ENCODE measurements around the gene TRO.

GRCh38 chrX:54950730-54951375, 30.2 kb downstream of the TRO start:
- no peak for TF ChIP-seq POLR2A (IDR thresholded peaks at IDR 0.05)
- no peak for TF ChIP-seq CTCF (IDR thresholded peaks at IDR 0.05)

Measured in thyroid gland (tissue), 4 donors.